GM23338 (cell line): ENCODE results near the gene TMSB4X. TPM values are rescaled to one million over a fixed set of nuclear protein-coding genes. Genes with fewer than 3 reads are reported as not detected.

Source experiments
- ATAC-seq: fragments of 200-7000 bp; cut with Tn5 transposase; 3 replicates; pipeline ENCODE4 v1.9.1; 2020
- DNase-seq: peaks from one replicate; pipeline ENCODE4 v3.0.0-alpha.2; 2015; ENCODE audit warnings: low spot score
- H2AFZ ChIP-seq: fragments of 200-600 bp; sonication (generic); 2 replicates; pipeline ENCODE4 v1.8.0; 2016; ENCODE audit warnings: antibody characterized with exemption, mild to moderate bottlenecking, moderate library complexity
- H3F3A ChIP-seq: fragments of 200-600 bp; sonication (generic); replicated peaks from 2 replicates; pipeline ENCODE4 v1.8.0; 2017; ENCODE audit warnings: antibody characterized with exemption, mixed run types, low read depth
- H3K27ac ChIP-seq: fragments of 200-600 bp; sonication (generic); 2 replicates; pipeline ENCODE4 v1.6.1; 2016; ENCODE audit warnings: low read depth
- H3K27me3 ChIP-seq: fragments of 200-600 bp; sonication (generic); 2 replicates; pipeline ENCODE4 v1.8.0; 2016; ENCODE audit warnings: mild to moderate bottlenecking, mixed run types, moderate library complexity; ENCODE audit not compliant: insufficient read depth
- H3K36me3 ChIP-seq: fragments of 200-600 bp; sonication (generic); 2 replicates; pipeline ENCODE4 v1.8.0; 2016; ENCODE audit warnings: mild to moderate bottlenecking; ENCODE audit not compliant: insufficient read depth
- H3K4me1 ChIP-seq: fragments of 200-600 bp; sonication (generic); 2 replicates; pipeline ENCODE4 v1.8.0; 2016; ENCODE audit warnings: mild to moderate bottlenecking, moderate library complexity; ENCODE audit not compliant: insufficient read depth
- H3K4me2 ChIP-seq: fragments of 200-600 bp; sonication (generic); 2 replicates; pipeline ENCODE4 v1.7.1; 2017; ENCODE audit warnings: mixed run types
- H3K4me3 ChIP-seq: fragments of 200-600 bp; sonication (generic); 2 replicates; pipeline ENCODE4 v1.6.1; 2016; ENCODE audit warnings: mixed run types
- H3K79me2 ChIP-seq: fragments of 200-600 bp; sonication (generic); replicated peaks from 2 replicates; pipeline ENCODE4 v1.8.0; 2017; ENCODE audit warnings: mild to moderate bottlenecking; ENCODE audit not compliant: insufficient read depth
- H3K9me2 ChIP-seq: fragments of 200-600 bp; sonication (generic); 2 replicates; pipeline ENCODE4 v1.8.0; 2017; ENCODE audit not compliant: insufficient read depth
- H4K20me1 ChIP-seq: fragments of 200-600 bp; sonication (generic); replicated peaks from 2 replicates; pipeline ENCODE4 v1.8.0; 2017; ENCODE audit warnings: mild to moderate bottlenecking; ENCODE audit not compliant: insufficient read depth
- H3K27ac Mint-ChIP-seq: 2 replicates; pipeline ENCODE4 v1.8.0; 2020; ENCODE audit warnings: inconsistent platforms, mild to moderate bottlenecking, moderate library complexity, mixed read lengths
- H3K27me3 Mint-ChIP-seq: 3 replicates; pipeline ENCODE4 v1.8.0; 2022; ENCODE audit warnings: low read depth, mild to moderate bottlenecking, moderate library complexity, mixed read lengths, inconsistent platforms; ENCODE audit not compliant: insufficient read depth, poor library complexity
- H3K36me3 Mint-ChIP-seq: 3 replicates; pipeline ENCODE4 v1.8.0; 2021; ENCODE audit warnings: low read depth, mild to moderate bottlenecking, inconsistent platforms, moderate library complexity, mixed read lengths
- H3K4me1 Mint-ChIP-seq: 3 replicates; pipeline ENCODE4 v1.8.0; 2020; ENCODE audit warnings: mild to moderate bottlenecking, inconsistent platforms, mixed read lengths
- H3K4me3 Mint-ChIP-seq: 3 replicates; pipeline ENCODE4 v1.8.0; 2021; ENCODE audit warnings: moderate library complexity, mild to moderate bottlenecking, inconsistent platforms, mixed read lengths
- H3K9me3 Mint-ChIP-seq: 3 replicates; pipeline ENCODE4 v1.8.0; 2020; ENCODE audit warnings: moderate library complexity, mild to moderate bottlenecking, inconsistent platforms, mixed read lengths
- CTCF ChIP-seq, 2 experiments: fragments of 200-600 bp in 1 of 2; sonication (generic) in 1 of 2; conservative IDR thresholded peaks; 2 replicates each; pipeline versions ENCODE4 v1.5.1 to v1.6.1; 2016 to 2017; ENCODE audit warnings: antibody characterized with exemption in 2 of 2, low read depth in 2 of 2, mild to moderate bottlenecking in 2 of 2, moderate library complexity in 1 of 2
- ETS1 ChIP-seq: IDR thresholded peaks from 2 replicates; pipeline ENCODE4 v1.6.1; 2016; ENCODE audit warnings: antibody characterized with exemption
- ZNF114 ChIP-seq: fragments of 250-450 bp; sonication (Bioruptor Pico); IDR thresholded peaks from 2 replicates; pipeline ENCODE4 v1.5.0; 2020; ENCODE audit warnings: mild to moderate bottlenecking, moderate library complexity
- ZNF331 ChIP-seq: fragments of 250-450 bp; sonication (Bioruptor Pico); IDR thresholded peaks from 2 replicates; pipeline ENCODE4 v1.5.0; 2020; ENCODE audit warnings: low read depth, mild to moderate bottlenecking, moderate library complexity
- ZNF462 ChIP-seq: fragments of 250-450 bp; sonication (Bioruptor Pico); IDR thresholded peaks from 2 replicates; pipeline ENCODE4 v1.5.0; 2020; ENCODE audit warnings: mild to moderate bottlenecking, moderate library complexity
- polyA plus RNA-seq: library from polyadenylated mRNA; unstranded; fragments of >200 nt; fragmentation: Nextera tagmentation; extraction: Ambion mirVana; gene quantifications from 2 replicates; pipeline ENCODE4 v1.2.1, GENCODE V29; 2016
- total RNA-seq: library from RNA; depleted of rRNA; stranded (reverse); fragments of >200 nt; shearing (Covaris generic); gene quantifications from 2 replicates; pipeline ENCODE4 v1.2.3, GENCODE V29; 2014

Gene TMSB4X
- total and polyA plus RNA-seq, 2 experiments from 2014 or later = 999 to 6,191 TPM

- no peak overlapping the region for H3K4me3 Mint-ChIP-seq
- peaks cover 22% of the 10 kb centered on the region for H3K79me2 ChIP-seq
- peaks cover 34% of the 10 kb centered on the region for H3K36me3 Mint-ChIP-seq
- H2AFZ ChIP-seq = no peak overlapping the region
- H3K4me3 ChIP-seq = no peak overlapping the region
- no peaks in the 10 kb centered on the region for H3K36me3 ChIP-seq
- H3K9me2 ChIP-seq = no peaks in the 10 kb centered on the region
- no peaks in the 10 kb centered on the region for H3K27me3 ChIP-seq
- peaks cover 15% of the 10 kb centered on the region for H3K27me3 Mint-ChIP-seq
- peak overlapping the region; percentile 81; the same call in 1 of the 2 replicates for H3K27ac ChIP-seq
- H4K20me1 ChIP-seq = no peaks in the 10 kb centered on the region
- no peaks in the 10 kb centered on the region for H3F3A ChIP-seq
- ATAC-seq (no peak), DNase-seq (no peak)
- no peaks in the 10 kb centered on the region; the same call in 1 of the 2 replicates for H3K4me1 ChIP-seq
- peak overlapping the region; percentile 82 for H3K4me2 ChIP-seq
- no peaks in the 10 kb centered on the region; the same call in 1 of the 3 replicates for H3K9me3 Mint-ChIP-seq
- peaks cover 36% of the 10 kb centered on the region for H3K4me1 Mint-ChIP-seq
- H3K27ac Mint-ChIP-seq = no peak overlapping the region
- TF ChIP-seq CTCF (conservative IDR thresholded peaks at IDR 0.05; ENCODE audit: low read depth in 2 of 2) = no peak
- no peak for TF ChIP-seq ZNF114 (CRISPR knock-in tag)
- TF ChIP-seq ZNF331 (CRISPR knock-in tag) = no peak
- TF ChIP-seq ZNF462 (CRISPR knock-in tag) = no peak
- TF ChIP-seq ETS1 = no peak
Observed at GRCh38 chrX:12973561-12974304, 1.2 kb upstream of the TMSB4X start.
